ENCODE data around the gene DDX20. TPM values are rescaled to one million over a fixed set of nuclear protein-coding genes. Genes with fewer than 3 reads are reported as not detected.

The DDX20 gene
- total RNA-seq, 2 donors from 2014 or later = 6.1 to 8.8 TPM

DNA sequence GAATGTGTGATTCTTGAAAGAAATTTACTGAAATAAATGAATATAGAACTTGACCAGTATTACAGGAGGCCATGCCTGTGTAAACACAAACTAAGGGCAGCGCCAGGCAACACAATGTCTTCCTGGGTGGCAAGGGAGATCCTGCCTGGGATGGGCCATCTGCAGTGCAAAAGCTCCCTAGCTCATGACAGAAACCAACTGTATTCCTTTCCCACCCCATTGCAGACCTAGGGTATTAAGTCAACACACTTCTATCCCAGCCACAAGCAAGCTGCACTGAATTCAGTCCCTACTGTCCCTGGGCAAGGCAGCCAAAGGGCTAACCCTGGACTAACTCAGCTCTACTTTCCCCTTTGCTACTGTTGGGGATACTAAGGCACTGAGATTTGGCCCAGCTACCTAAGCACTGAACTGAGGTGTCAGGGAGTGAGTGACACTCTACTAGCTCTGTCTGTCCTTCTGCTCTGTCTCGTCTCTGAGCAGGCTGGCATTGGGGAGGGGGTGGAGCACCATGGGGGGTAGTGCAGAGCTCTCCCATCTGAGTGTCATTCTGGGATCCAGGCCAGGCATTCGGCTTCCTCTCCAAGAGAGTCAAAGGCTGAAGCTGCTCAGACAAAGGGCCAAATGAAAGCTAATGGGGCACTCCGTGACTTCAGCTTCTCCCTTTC, 19.0 kb upstream of the DDX20 start:
- Histone ChIP-seq H3K27ac (peak overlapping the region; percentile 96 to 98), H3K4me1 (peaks cover 0 to 91% of the 10 kb centered on the region in 2 donors), H3K27me3 (no peaks in the 10 kb centered on the region), H3K36me3 (no peaks in the 10 kb centered on the region), H3K4me3 (peak overlapping the region in 1 of 2 donors; percentile 65), H3K9me3 (no peaks in the 10 kb centered on the region)
- peak; percentile 68 for DNase-seq (ENCODE audit: low spot score)
- TF ChIP-seq, protein P1, sequence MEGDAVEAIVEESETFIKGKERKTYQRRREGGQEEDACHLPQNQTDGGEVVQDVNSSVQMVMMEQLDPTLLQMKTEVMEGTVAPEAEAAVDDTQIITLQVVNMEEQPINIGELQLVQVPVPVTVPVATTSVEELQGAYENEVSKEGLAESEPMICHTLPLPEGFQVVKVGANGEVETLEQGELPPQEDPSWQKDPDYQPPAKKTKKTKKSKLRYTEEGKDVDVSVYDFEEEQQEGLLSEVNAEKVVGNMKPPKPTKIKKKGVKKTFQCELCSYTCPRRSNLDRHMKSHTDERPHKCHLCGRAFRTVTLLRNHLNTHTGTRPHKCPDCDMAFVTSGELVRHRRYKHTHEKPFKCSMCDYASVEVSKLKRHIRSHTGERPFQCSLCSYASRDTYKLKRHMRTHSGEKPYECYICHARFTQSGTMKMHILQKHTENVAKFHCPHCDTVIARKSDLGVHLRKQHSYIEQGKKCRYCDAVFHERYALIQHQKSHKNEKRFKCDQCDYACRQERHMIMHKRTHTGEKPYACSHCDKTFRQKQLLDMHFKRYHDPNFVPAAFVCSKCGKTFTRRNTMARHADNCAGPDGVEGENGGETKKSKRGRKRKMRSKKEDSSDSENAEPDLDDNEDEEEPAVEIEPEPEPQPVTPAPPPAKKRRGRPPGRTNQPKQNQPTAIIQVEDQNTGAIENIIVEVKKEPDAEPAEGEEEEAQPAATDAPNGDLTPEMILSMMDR (IDR thresholded peaks at IDR 0.05) = no peak

DNA sequence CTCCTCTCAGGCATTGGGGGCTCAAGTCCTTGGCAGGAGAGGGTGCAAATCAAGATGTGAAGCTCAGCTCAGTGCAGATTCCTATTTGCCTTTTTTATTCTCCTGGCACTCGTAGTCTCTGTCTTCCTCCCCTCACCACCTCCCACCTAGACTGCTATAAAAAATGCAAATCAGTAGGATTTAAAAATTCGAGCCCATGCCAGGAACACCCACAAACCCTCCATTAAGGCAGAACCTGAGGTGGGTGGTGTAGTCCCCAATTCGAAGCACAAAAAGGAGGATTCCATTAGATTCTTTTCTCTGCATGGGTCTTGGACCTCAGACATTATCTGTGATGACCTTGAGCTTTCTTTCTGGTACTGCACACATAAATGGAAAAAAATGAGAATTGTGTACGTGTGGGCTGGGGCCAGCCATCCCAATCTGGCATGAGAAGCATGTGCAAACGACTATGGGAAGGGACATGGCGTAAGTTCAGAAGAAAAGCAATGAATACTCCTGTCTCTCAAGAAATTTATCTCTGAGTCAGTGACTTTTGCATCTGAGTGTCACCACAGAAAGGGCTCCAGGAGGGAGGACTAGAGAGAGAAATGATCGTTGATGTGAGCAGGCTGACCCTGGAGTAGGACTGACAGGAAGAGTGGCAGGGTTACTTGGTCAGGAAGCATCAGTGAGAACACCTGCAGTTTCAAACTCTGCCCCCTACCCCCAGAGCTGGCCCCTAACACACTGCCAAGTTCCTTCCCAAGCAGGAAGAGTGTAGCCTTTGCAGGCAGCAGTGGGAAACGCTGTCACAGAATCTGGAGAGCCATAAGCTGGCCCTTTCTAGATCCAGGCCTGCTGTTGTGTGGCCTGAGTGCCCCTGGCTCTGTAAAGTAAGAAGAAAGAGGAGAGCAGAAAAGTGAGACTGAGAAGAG, 18.2 kb upstream of the DDX20 start:
- Histone ChIP-seq H3K4me1 (peaks cover 0 to 89% of the 10 kb centered on the region in 2 donors), H3K36me3 (no peaks in the 10 kb centered on the region), H3K27me3 (no peaks in the 10 kb centered on the region), H3K4me3 (peak overlapping the region; percentile 62 to 65), H3K27ac (peak overlapping the region; percentile 96 to 98), H3K9me3 (no peaks in the 10 kb centered on the region)
- DNase-seq (ENCODE audit: low spot score) = no peak
- TF ChIP-seq, protein P1 (IDR thresholded peaks at IDR 0.05) = no peak

- TF ChIP-seq, protein P1 (IDR thresholded peaks at IDR 0.05) = no peak
- H3K9me3 ChIP-seq = no peaks in the 10 kb centered on the region
- peak overlapping the region; percentile 96 to 98 for H3K27ac ChIP-seq
- DNase-seq (ENCODE audit: low spot score) = no peak
- H3K4me3 ChIP-seq = peak overlapping the region; percentile 62 to 65
- no peaks in the 10 kb centered on the region for H3K36me3 ChIP-seq
- peaks cover 0 to 89% of the 10 kb centered on the region in 2 donors for H3K4me1 ChIP-seq
- H3K27me3 ChIP-seq = no peaks in the 10 kb centered on the region
Observed at GRCh38 chr1:111738133-111738435, 17.6 kb upstream of the DDX20 start.

- peaks cover 0 to 88% of the 10 kb centered on the region in 2 donors for H3K4me1 ChIP-seq
- H3K9me3 ChIP-seq = no peaks in the 10 kb centered on the region
- TF ChIP-seq, protein P1 (IDR thresholded peaks at IDR 0.05) = peak in 1 of 2 donors; percentile 29
- peak overlapping the region; percentile 96 to 98 for H3K27ac ChIP-seq
- no peaks in the 10 kb centered on the region for H3K36me3 ChIP-seq
- no peaks in the 10 kb centered on the region for H3K27me3 ChIP-seq
- H3K4me3 ChIP-seq = peak overlapping the region; percentile 62 to 65
- DNase-seq (ENCODE audit: low spot score) = peak; percentile 73
Observed at GRCh38 chr1:111738436-111739193, 17.1 kb upstream of the DDX20 start.

DNA sequence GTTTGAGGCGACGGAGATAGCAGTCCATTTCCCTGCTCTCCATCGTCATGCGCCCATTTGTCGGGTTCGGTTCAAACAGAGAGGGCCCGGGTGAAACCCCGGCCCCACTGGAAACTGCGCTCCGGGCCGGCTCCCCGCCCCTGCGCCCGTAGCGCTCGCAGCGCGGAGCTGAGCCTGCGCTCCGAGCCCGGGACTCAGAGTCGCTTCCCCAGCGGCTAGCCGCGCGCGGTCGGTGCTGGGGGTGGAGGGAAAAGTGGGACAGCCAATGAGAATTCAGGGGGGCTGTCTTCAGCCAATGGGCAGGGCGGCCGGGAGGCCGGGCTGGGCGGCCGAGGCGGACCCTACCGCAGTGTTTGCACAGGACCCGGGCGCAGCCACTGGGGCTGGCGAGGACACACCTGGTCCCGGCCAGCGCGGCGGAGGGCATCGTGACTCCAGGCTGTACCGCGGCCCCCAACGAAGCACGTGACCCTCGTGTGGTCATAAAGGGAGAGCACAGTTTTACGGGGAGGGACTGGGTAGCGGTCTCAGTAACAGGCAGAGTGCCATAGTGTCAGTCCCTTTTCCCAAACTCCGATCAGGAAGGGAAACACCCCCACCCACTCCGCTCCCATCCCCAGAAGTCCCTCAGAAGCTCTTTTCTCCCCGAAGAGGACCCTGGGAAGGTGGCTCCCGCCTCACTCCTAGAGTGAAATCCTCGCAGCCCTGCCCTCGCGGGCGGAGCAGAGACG, 16.3 kb upstream of the DDX20 start, which contains the start of gene INKA2:
Gene INKA2 (minus strand): TSS at position 202 of the 731 bp plus-strand sequence. CDS start 153 bp downstream, at position 49.
- peak within 1 kb of the TSS; percentile 62 to 65 for H3K4me3 ChIP-seq
- TF ChIP-seq, protein P1 (IDR thresholded peaks at IDR 0.05) = no peak

More for the DNA sequence above, 16.3 kb upstream of the DDX20 start, which contains the start of gene INKA2:
- Histone ChIP-seq H3K9me3 (no peaks in the 10 kb centered on the region), H3K27me3 (no peaks in the 10 kb centered on the region), H3K27ac (peak within 1 kb of the TSS; percentile 96 to 98), H3K4me1 (peaks cover 0 to 88% of the 10 kb centered on the region in 2 donors), H3K36me3 (no peaks in the 10 kb centered on the region)
- DNase-seq (ENCODE audit: low spot score) = peak; percentile 93

Measured in right atrium auricular region (tissue), 2 donors.